ENCODE measurements around the gene HDAC4. TPM values are rescaled to one million over a fixed set of nuclear protein-coding genes. Genes with fewer than 3 reads are reported as not detected.

HDAC4 gene
- total RNA-seq, 1 experiment from 2014 or later, result 32.0 TPM

GRCh38 chr2:239211396-239212094 lies 189.3 kb downstream of the HDAC4 start:
- no peak overlapping the region for H2BK5ac ChIP-seq (ENCODE audit: insufficient read length, low read length)
- H4K91ac ChIP-seq (ENCODE audit: insufficient read length, low read depth, low read length), result no peak overlapping the region
- no peak overlapping the region for H3K4me2 ChIP-seq (ENCODE audit: insufficient read depth, insufficient read length, low read length)
- H3K9me3 Mint-ChIP-seq, result no peaks in the 10 kb centered on the region
- no peak overlapping the region for H3K27ac ChIP-seq (ENCODE audit: insufficient read length, low read depth, low read length)
- no peak overlapping the region for H3T11ph ChIP-seq (ENCODE audit: low read length)
- no peak overlapping the region for H3K27ac Mint-ChIP-seq
- H2AK5ac ChIP-seq (ENCODE audit: insufficient read length, low read length), result no peak overlapping the region
- no peaks in the 10 kb centered on the region; the same call in 1 of the 2 replicates for H3K79me2 ChIP-seq (ENCODE audit: insufficient read depth, low read length)
- no peak overlapping the region for H3K56ac ChIP-seq (ENCODE audit: insufficient read length, low read depth, low read length)
- H3K79me1 ChIP-seq (ENCODE audit: insufficient read depth, low read depth, low read length, poor library complexity, severe bottlenecking), result peaks cover 2% of the 10 kb centered on the region
- no peak overlapping the region for H2BK120ac ChIP-seq (ENCODE audit: low read depth, low read length, poor library complexity, severe bottlenecking)
- H3K4me1 ChIP-seq (ENCODE audit: insufficient read depth, low read length), result no peaks in the 10 kb centered on the region; the same call in 1 of the 2 replicates
- no peak overlapping the region for H4K8ac ChIP-seq (replicated peaks; ENCODE audit: insufficient read length, low read depth, low read length)
- DNase-seq, result no peak
- H3K9ac ChIP-seq (ENCODE audit: extremely low read depth, insufficient read length, low read length), result no peak overlapping the region
- H2BK15ac ChIP-seq (ENCODE audit: low read depth, low read length), result no peak overlapping the region
- no peak overlapping the region for H4K5ac ChIP-seq (ENCODE audit: insufficient read length, low read depth, low read length)
- no peak overlapping the region for H3K4me3 Mint-ChIP-seq
- no peak overlapping the region for H3K4ac ChIP-seq (ENCODE audit: low read depth, low read length)
- H2BK12ac ChIP-seq (ENCODE audit: insufficient read length, low read depth, low read length), result no peak overlapping the region
- H3K23ac ChIP-seq (ENCODE audit: insufficient read length, low read depth, low read length), result no peak overlapping the region
- TF ChIP-seq, protein P1, sequence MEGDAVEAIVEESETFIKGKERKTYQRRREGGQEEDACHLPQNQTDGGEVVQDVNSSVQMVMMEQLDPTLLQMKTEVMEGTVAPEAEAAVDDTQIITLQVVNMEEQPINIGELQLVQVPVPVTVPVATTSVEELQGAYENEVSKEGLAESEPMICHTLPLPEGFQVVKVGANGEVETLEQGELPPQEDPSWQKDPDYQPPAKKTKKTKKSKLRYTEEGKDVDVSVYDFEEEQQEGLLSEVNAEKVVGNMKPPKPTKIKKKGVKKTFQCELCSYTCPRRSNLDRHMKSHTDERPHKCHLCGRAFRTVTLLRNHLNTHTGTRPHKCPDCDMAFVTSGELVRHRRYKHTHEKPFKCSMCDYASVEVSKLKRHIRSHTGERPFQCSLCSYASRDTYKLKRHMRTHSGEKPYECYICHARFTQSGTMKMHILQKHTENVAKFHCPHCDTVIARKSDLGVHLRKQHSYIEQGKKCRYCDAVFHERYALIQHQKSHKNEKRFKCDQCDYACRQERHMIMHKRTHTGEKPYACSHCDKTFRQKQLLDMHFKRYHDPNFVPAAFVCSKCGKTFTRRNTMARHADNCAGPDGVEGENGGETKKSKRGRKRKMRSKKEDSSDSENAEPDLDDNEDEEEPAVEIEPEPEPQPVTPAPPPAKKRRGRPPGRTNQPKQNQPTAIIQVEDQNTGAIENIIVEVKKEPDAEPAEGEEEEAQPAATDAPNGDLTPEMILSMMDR (conservative IDR thresholded peaks at IDR 0.05), result no peak
- H4K20me1 ChIP-seq (ENCODE audit: control insufficient read depth, insufficient read depth, insufficient read length), result no peaks in the 10 kb centered on the region
- H2BK20ac ChIP-seq (ENCODE audit: low read depth, low read length, poor library complexity, severe bottlenecking), result no peak overlapping the region
- H3K36me3 Mint-ChIP-seq (ENCODE audit: insufficient read depth in 1 of 3, low read depth in 3 of 3), result no peaks in the 10 kb centered on the region; a peak in 1 of 7 replicates
- no peaks in the 10 kb centered on the region for H3K23me2 ChIP-seq (ENCODE audit: insufficient read length, low read depth, low read length, poor library complexity, severe bottlenecking)
- H3K27me3 ChIP-seq (ENCODE audit: insufficient read depth, low read length), result no peaks in the 10 kb centered on the region
- H2AFZ ChIP-seq (ENCODE audit: low read length), result no peak overlapping the region
- H3K14ac ChIP-seq (ENCODE audit: insufficient read depth, low read length), result no peak overlapping the region
- no peaks in the 10 kb centered on the region for H3K9me3 ChIP-seq (ENCODE audit: control insufficient read depth, low read depth, low read length)
- H3K4me1 Mint-ChIP-seq, result peaks cover 60 to 68% of the 10 kb centered on the region in 2 experiments
- no CpG with 5 or more reads among the region's 13 CpGs for WGBS (ENCODE audit: extremely low coverage, insufficient read length, low lambda C conversion rate)
- no peak overlapping the region for H3K18ac ChIP-seq (ENCODE audit: insufficient read length, low read depth, low read length)
- H3K27me3 Mint-ChIP-seq (ENCODE audit: low read depth), result no peaks in the 10 kb centered on the region
